Trophoblast cell (in vitro differentiated cells and primary cell): ENCODE measurements around the gene SFXN5.

Source experiments
- DNase-seq, 2 donors: peaks; one replicate each; pipeline ENCODE4 v3.0.0-alpha.2; 2016
- H2AFZ ChIP-seq: 2 replicates; pipeline ENCODE4 v1.6.1; 2013; ENCODE audit warnings: low read length, moderate library complexity, mild to moderate bottlenecking; ENCODE audit not compliant: insufficient read depth, poor library complexity
- H2AK5ac ChIP-seq: 2 replicates; pipeline ENCODE4 v1.6.1; 2013; ENCODE audit warnings: mild to moderate bottlenecking, low read length
- H2BK120ac ChIP-seq: 2 replicates; pipeline ENCODE4 v1.6.1; 2013; ENCODE audit warnings: low read length, mild to moderate bottlenecking, moderate library complexity; ENCODE audit not compliant: insufficient read depth, poor library complexity
- H2BK12ac ChIP-seq: 2 replicates; pipeline ENCODE4 v1.6.1; 2013; ENCODE audit warnings: mild to moderate bottlenecking, low read length, moderate library complexity
- H2BK5ac ChIP-seq: 2 replicates; pipeline ENCODE4 v1.6.1; 2013; ENCODE audit warnings: low read length, low read depth, moderate library complexity, mild to moderate bottlenecking; ENCODE audit not compliant: poor library complexity
- H3K14ac ChIP-seq: 2 replicates; pipeline ENCODE4 v1.6.1; 2013; ENCODE audit warnings: mild to moderate bottlenecking, low read length
- H3K18ac ChIP-seq: 2 replicates; pipeline ENCODE4 v1.6.1; 2013; ENCODE audit warnings: mild to moderate bottlenecking, low read length
- H3K23ac ChIP-seq: 2 replicates; pipeline ENCODE4 v1.6.1; 2013; ENCODE audit warnings: low read length
- H3K27ac ChIP-seq: 2 replicates; pipeline ENCODE4 v1.5.1; 2013; ENCODE audit warnings: low read depth, mild to moderate bottlenecking, inconsistent platforms, low read length, moderate library complexity
- H3K27me3 ChIP-seq: 2 replicates; pipeline ENCODE4 v1.6.1; 2013; ENCODE audit warnings: inconsistent platforms, mild to moderate bottlenecking, low read length, moderate library complexity; ENCODE audit not compliant: insufficient read depth
- H3K36me3 ChIP-seq, 2 experiments: 1 replicate in 1 of 2; 2 replicates in 1 of 2; pipeline ENCODE4 v1.6.1; 2013; ENCODE audit warnings: low read length in 2 of 2, mild to moderate bottlenecking in 2 of 2, moderate library complexity in 1 of 2; ENCODE audit not compliant: insufficient read depth in 2 of 2, control insufficient read depth in 1 of 2
- H3K4ac ChIP-seq: 2 replicates; pipeline ENCODE4 v1.6.1; 2013; ENCODE audit warnings: low read depth, mild to moderate bottlenecking, low read length, moderate library complexity
- H3K4me1 ChIP-seq, 2 experiments: 1 replicate in 1 of 2; 2 replicates in 1 of 2; pipeline ENCODE4 v1.6.1; 2013; ENCODE audit warnings: low read length in 2 of 2, mild to moderate bottlenecking in 2 of 2, moderate library complexity in 1 of 2; ENCODE audit not compliant: insufficient read depth in 2 of 2, control insufficient read depth in 1 of 2
- H3K4me2 ChIP-seq: 2 replicates; pipeline ENCODE4 v1.6.1; 2013; ENCODE audit warnings: inconsistent platforms, mild to moderate bottlenecking, low read length, moderate library complexity
- H3K4me3 ChIP-seq: 2 replicates; pipeline ENCODE4 v1.5.1; 2013; ENCODE audit warnings: mild to moderate bottlenecking, low read depth, low read length, inconsistent platforms
- H3K79me1 ChIP-seq: one replicate; pipeline ENCODE4 v1.6.1; 2013; ENCODE audit warnings: low read length
- H3K79me2 ChIP-seq: 2 replicates; pipeline ENCODE4 v1.6.1; 2013; ENCODE audit warnings: low read length, mild to moderate bottlenecking; ENCODE audit not compliant: control insufficient read depth, insufficient read depth, poor library complexity
- H3K9ac ChIP-seq: 2 replicates; pipeline ENCODE4 v1.6.1; 2013; ENCODE audit warnings: mild to moderate bottlenecking, low read length
- H3K9me3 ChIP-seq: 2 replicates; pipeline ENCODE4 v1.6.1; 2013; ENCODE audit warnings: low read depth, mild to moderate bottlenecking, control low read depth, inconsistent platforms, low read length; ENCODE audit not compliant: insufficient read depth
- H4K12ac ChIP-seq: 2 replicates; pipeline ENCODE4 v1.6.1; 2013; ENCODE audit warnings: low read depth, mild to moderate bottlenecking, low read length, moderate library complexity
- H4K8ac ChIP-seq: 2 replicates; pipeline ENCODE4 v1.6.1; 2013; ENCODE audit warnings: low read depth, mild to moderate bottlenecking, low read length, moderate library complexity
- H4K91ac ChIP-seq: one replicate; pipeline ENCODE4 v1.6.1; 2013; ENCODE audit warnings: low read depth, mild to moderate bottlenecking, low read length, moderate library complexity
- WGBS: extraction: QIAGEN DNeasy Blood & Tissue Kit; methylation state at CpG from one replicate; pipeline ENCODE4 v1.1.7; 2013; ENCODE audit warnings: missing lambda C conversion rate; ENCODE audit not compliant: insufficient read length, insufficient coverage; ENCODE audit errors: extremely low coverage; 5-methylcytosine and 5-hydroxymethylcytosine counted together

The SFXN5 gene

DNA sequence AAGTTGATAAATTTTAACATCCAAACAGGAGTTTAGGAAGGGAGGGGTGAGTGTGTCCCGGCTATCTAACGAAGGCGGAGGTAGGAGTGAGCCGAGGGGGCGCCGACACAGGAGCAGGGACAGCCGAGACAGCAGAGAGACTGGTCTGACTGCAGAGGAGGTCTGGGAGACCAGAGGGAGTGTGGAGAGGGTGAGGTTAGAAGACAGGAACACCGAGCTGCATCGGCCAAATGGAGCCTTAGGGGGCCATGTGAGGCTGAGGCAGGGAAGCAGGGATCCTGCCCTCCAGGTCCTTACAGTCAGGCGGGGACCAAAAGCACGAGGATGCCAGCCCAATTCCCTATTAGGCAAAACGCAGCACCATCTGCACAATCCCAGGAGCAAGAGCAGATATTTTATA lies 67.0 kb downstream of the SFXN5 start:
- Histone ChIP-seq H4K12ac (no peak overlapping the region), H2BK12ac (no peak overlapping the region), H3K79me1 (no peaks in the 10 kb centered on the region), H3K36me3 (peaks cover 6 to 9% of the 10 kb centered on the region in 2 experiments), H4K91ac (no peak overlapping the region), H3K9ac (no peak overlapping the region), H3K14ac (no peak overlapping the region), H3K27me3 (no peaks in the 10 kb centered on the region), H3K27ac (no peak overlapping the region), H4K8ac (no peak overlapping the region), H2AFZ (no peak overlapping the region), H3K4me1 (peaks cover 3 to 5% of the 10 kb centered on the region in 2 experiments), H3K9me3 (peaks cover 5% of the 10 kb centered on the region), H2BK120ac (no peak overlapping the region), H3K4me3 (no peak overlapping the region), H3K4me2 (no peak overlapping the region), H2AK5ac (no peak overlapping the region), H3K79me2 (no peaks in the 10 kb centered on the region), H2BK5ac (no peak overlapping the region), H3K18ac (no peak overlapping the region), H3K23ac (no peak overlapping the region), H3K4ac (no peak overlapping the region)
- no CpG with 5 or more reads among the region's 12 CpGs for WGBS
- no peak for DNase-seq

- no peak overlapping the region for H3K27ac ChIP-seq
- H3K4me2 ChIP-seq, result no peak overlapping the region
- no peak overlapping the region for H3K4ac ChIP-seq
- H3K79me1 ChIP-seq, result no peaks in the 10 kb centered on the region
- WGBS, result no CpG with 5 or more reads among the region's 8 CpGs
- H3K79me2 ChIP-seq, result no peaks in the 10 kb centered on the region
- no peak overlapping the region for H3K14ac ChIP-seq
- H3K4me1 ChIP-seq, result peaks cover 3 to 5% of the 10 kb centered on the region in 2 experiments
- H2BK120ac ChIP-seq, result no peak overlapping the region
- no peak overlapping the region for H3K4me3 ChIP-seq
- H3K18ac ChIP-seq, result no peak overlapping the region
- no peak for DNase-seq
- H2BK5ac ChIP-seq, result no peak overlapping the region
- no peak overlapping the region for H2AK5ac ChIP-seq
- H3K27me3 ChIP-seq, result no peaks in the 10 kb centered on the region
- no peak overlapping the region for H4K91ac ChIP-seq
- H3K23ac ChIP-seq, result no peak overlapping the region
- no peak overlapping the region for H4K12ac ChIP-seq
- H2AFZ ChIP-seq, result no peak overlapping the region
- H2BK12ac ChIP-seq, result no peak overlapping the region
- H3K9me3 ChIP-seq, result peaks cover 5% of the 10 kb centered on the region
- H3K9ac ChIP-seq, result no peak overlapping the region
- peaks cover 3 to 9% of the 10 kb centered on the region in 2 experiments for H3K36me3 ChIP-seq
- H4K8ac ChIP-seq, result no peak overlapping the region
Measured at GRCh38 chr2:73003027-73003426, 68.5 kb downstream of the SFXN5 start.

- no CpG with 5 or more reads among the region's 6 CpGs for WGBS
- Histone ChIP-seq H3K23ac (no peak overlapping the region), H3K79me2 (no peaks in the 10 kb centered on the region), H2BK12ac (no peak overlapping the region), H3K9me3 (peaks cover 5% of the 10 kb centered on the region), H2BK5ac (no peak overlapping the region), H4K12ac (no peak overlapping the region), H3K18ac (no peak overlapping the region), H3K27ac (no peak overlapping the region), H3K14ac (no peak overlapping the region), H3K27me3 (no peaks in the 10 kb centered on the region), H3K4me1 (peaks cover 3 to 5% of the 10 kb centered on the region in 2 experiments), H2BK120ac (no peak overlapping the region), H3K79me1 (no peaks in the 10 kb centered on the region), H3K36me3 (peaks cover 3 to 9% of the 10 kb centered on the region in 2 experiments), H4K91ac (no peak overlapping the region), H2AK5ac (no peak overlapping the region), H4K8ac (no peak overlapping the region), H3K4me3 (no peak overlapping the region), H3K4me2 (no peak overlapping the region), H3K4ac (no peak overlapping the region), H2AFZ (no peak overlapping the region), H3K9ac (no peak overlapping the region)
- DNase-seq, result no peak
Measured at GRCh38 chr2:73000808-73001570, 70.5 kb downstream of the SFXN5 start.

GRCh38 chr2:72999729-73000725 lies 71.5 kb downstream of the SFXN5 start:
- Histone ChIP-seq H3K36me3 (peaks cover 3 to 9% of the 10 kb centered on the region in 2 experiments), H3K27me3 (no peaks in the 10 kb centered on the region), H3K79me1 (no peaks in the 10 kb centered on the region), H4K91ac (no peak overlapping the region), H3K23ac (no peak overlapping the region), H4K12ac (no peak overlapping the region), H3K9me3 (peaks cover 4% of the 10 kb centered on the region), H3K18ac (no peak overlapping the region), H2BK5ac (no peak overlapping the region), H2AK5ac (no peak overlapping the region), H3K4ac (no peak overlapping the region), H3K79me2 (no peaks in the 10 kb centered on the region), H3K4me1 (peaks cover 3 to 5% of the 10 kb centered on the region in 2 experiments), H4K8ac (no peak overlapping the region), H3K27ac (no peak overlapping the region), H2AFZ (no peak overlapping the region), H2BK120ac (no peak overlapping the region), H3K4me2 (no peak overlapping the region), H2BK12ac (no peak overlapping the region), H3K9ac (no peak overlapping the region), H3K4me3 (no peak overlapping the region), H3K14ac (no peak overlapping the region)
- no CpG with 5 or more reads among the region's 13 CpGs for WGBS
- no peak for DNase-seq
